ENCODE data around the gene C11orf91. TPM values are rescaled to one million over a fixed set of nuclear protein-coding genes. Genes with fewer than 3 reads are reported as not detected.

The C11orf91 gene
- total RNA-seq, 1 experiment from 2014 or later, result 0.22 TPM

GRCh38 chr11:33695051-33695566 is 5.5 kb downstream of the C11orf91 start:
- TF ChIP-seq ZNF317 (CRISPR knock-in tag; IDR thresholded peaks at IDR 0.05; ENCODE audit: borderline replicate concordance, low read depth) (no peak), FOXJ3 (CRISPR knock-in tag; IDR thresholded peaks at IDR 0.05; ENCODE audit: borderline replicate concordance) (no peak), ZNF532 (CRISPR knock-in tag; IDR thresholded peaks at IDR 0.05; ENCODE audit: borderline replicate concordance) (no peak), ELF4 (CRISPR knock-in tag; IDR thresholded peaks at IDR 0.05; ENCODE audit: low read depth) (no peak), GRHL2 (CRISPR knock-in tag; IDR thresholded peaks at IDR 0.05; ENCODE audit: insufficient replicate concordance, severe bottlenecking) (no peak), ZNF423 (CRISPR knock-in tag; IDR thresholded peaks at IDR 0.05) (no peak), ATF2 (CRISPR knock-in tag; IDR thresholded peaks at IDR 0.05; ENCODE audit: borderline replicate concordance, low read depth) (no peak), NFATC4 (CRISPR knock-in tag; IDR thresholded peaks at IDR 0.05) (no peak), ZNF263 (CRISPR knock-in tag; IDR thresholded peaks at IDR 0.05; ENCODE audit: low read depth) (no peak), RELA (CRISPR knock-in tag; IDR thresholded peaks at IDR 0.05; ENCODE audit: borderline replicate concordance) (no peak), NFE2L1 (CRISPR knock-in tag; IDR thresholded peaks at IDR 0.05) (no peak), OVOL2 (CRISPR knock-in tag; IDR thresholded peaks at IDR 0.05; ENCODE audit: borderline replicate concordance) (no peak), ZBTB43 (CRISPR knock-in tag; IDR thresholded peaks at IDR 0.05) (no peak), ETV6 (CRISPR knock-in tag; IDR thresholded peaks at IDR 0.05) (no peak), NR1H2 (CRISPR knock-in tag; IDR thresholded peaks at IDR 0.05) (no peak), ZNF396 (CRISPR knock-in tag; IDR thresholded peaks at IDR 0.05; ENCODE audit: borderline replicate concordance) (no peak), CREB1 (CRISPR knock-in tag; IDR thresholded peaks at IDR 0.05) (no peak)
- TF ChIP-seq, protein P1, sequence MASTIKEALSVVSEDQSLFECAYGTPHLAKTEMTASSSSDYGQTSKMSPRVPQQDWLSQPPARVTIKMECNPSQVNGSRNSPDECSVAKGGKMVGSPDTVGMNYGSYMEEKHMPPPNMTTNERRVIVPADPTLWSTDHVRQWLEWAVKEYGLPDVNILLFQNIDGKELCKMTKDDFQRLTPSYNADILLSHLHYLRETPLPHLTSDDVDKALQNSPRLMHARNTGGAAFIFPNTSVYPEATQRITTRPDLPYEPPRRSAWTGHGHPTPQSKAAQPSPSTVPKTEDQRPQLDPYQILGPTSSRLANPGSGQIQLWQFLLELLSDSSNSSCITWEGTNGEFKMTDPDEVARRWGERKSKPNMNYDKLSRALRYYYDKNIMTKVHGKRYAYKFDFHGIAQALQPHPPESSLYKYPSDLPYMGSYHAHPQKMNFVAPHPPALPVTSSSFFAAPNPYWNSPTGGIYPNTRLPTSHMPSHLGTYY (CRISPR knock-in tag; IDR thresholded peaks at IDR 0.05), result no peak
- TF ChIP-seq, protein P2, sequence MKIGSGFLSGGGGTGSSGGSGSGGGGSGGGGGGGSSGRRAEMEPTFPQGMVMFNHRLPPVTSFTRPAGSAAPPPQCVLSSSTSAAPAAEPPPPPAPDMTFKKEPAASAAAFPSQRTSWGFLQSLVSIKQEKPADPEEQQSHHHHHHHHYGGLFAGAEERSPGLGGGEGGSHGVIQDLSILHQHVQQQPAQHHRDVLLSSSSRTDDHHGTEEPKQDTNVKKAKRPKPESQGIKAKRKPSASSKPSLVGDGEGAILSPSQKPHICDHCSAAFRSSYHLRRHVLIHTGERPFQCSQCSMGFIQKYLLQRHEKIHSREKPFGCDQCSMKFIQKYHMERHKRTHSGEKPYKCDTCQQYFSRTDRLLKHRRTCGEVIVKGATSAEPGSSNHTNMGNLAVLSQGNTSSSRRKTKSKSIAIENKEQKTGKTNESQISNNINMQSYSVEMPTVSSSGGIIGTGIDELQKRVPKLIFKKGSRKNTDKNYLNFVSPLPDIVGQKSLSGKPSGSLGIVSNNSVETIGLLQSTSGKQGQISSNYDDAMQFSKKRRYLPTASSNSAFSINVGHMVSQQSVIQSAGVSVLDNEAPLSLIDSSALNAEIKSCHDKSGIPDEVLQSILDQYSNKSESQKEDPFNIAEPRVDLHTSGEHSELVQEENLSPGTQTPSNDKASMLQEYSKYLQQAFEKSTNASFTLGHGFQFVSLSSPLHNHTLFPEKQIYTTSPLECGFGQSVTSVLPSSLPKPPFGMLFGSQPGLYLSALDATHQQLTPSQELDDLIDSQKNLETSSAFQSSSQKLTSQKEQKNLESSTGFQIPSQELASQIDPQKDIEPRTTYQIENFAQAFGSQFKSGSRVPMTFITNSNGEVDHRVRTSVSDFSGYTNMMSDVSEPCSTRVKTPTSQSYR (CRISPR knock-in tag; IDR thresholded peaks at IDR 0.05), result no peak
- TF ChIP-seq, protein P3, sequence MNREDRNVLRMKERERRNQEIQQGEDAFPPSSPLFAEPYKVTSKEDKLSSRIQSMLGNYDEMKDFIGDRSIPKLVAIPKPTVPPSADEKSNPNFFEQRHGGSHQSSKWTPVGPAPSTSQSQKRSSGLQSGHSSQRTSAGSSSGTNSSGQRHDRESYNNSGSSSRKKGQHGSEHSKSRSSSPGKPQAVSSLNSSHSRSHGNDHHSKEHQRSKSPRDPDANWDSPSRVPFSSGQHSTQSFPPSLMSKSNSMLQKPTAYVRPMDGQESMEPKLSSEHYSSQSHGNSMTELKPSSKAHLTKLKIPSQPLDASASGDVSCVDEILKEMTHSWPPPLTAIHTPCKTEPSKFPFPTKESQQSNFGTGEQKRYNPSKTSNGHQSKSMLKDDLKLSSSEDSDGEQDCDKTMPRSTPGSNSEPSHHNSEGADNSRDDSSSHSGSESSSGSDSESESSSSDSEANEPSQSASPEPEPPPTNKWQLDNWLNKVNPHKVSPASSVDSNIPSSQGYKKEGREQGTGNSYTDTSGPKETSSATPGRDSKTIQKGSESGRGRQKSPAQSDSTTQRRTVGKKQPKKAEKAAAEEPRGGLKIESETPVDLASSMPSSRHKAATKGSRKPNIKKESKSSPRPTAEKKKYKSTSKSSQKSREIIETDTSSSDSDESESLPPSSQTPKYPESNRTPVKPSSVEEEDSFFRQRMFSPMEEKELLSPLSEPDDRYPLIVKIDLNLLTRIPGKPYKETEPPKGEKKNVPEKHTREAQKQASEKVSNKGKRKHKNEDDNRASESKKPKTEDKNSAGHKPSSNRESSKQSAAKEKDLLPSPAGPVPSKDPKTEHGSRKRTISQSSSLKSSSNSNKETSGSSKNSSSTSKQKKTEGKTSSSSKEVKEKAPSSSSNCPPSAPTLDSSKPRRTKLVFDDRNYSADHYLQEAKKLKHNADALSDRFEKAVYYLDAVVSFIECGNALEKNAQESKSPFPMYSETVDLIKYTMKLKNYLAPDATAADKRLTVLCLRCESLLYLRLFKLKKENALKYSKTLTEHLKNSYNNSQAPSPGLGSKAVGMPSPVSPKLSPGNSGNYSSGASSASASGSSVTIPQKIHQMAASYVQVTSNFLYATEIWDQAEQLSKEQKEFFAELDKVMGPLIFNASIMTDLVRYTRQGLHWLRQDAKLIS (CRISPR knock-in tag; IDR thresholded peaks at IDR 0.05; ENCODE audit: borderline replicate concordance), result no peak
- CTCF ChIA-PET, result interaction anchor here (0.6 to 1.2 kb wide), 2 partner anchors 47 to 237 kb away, joined by 3 to 6 read pairs; no protein-coding TSS in a partner anchor
- Mint-ChIP-seq H3K27me3 (ENCODE audit: low read depth) (peaks cover 15% of the 10 kb centered on the region), H3K9me3 (no peaks in the 10 kb centered on the region), H3K36me3 (no peaks in the 10 kb centered on the region), H3K4me3 (no peak overlapping the region), H3K27ac (no peak overlapping the region), H3K4me1 (peaks cover 54% of the 10 kb centered on the region)
- ATAC-seq (no peak), DNase-seq (ENCODE audit: low spot score) (no peak)
- POLR2A ChIA-PET, result no interaction called here
